Stromal cell of bone marrow (primary cell): ENCODE measurements around the gene FMO2.
A peak's percentile ranks its signal among the peaks of the same experiment; 100 is the strongest.

ENCODE experiments used
- DNase-seq: peaks from one replicate; pipeline ENCODE4 v3.0.0-alpha.2; 2012; ENCODE audit warnings: low read depth

FMO2 gene, protein sequence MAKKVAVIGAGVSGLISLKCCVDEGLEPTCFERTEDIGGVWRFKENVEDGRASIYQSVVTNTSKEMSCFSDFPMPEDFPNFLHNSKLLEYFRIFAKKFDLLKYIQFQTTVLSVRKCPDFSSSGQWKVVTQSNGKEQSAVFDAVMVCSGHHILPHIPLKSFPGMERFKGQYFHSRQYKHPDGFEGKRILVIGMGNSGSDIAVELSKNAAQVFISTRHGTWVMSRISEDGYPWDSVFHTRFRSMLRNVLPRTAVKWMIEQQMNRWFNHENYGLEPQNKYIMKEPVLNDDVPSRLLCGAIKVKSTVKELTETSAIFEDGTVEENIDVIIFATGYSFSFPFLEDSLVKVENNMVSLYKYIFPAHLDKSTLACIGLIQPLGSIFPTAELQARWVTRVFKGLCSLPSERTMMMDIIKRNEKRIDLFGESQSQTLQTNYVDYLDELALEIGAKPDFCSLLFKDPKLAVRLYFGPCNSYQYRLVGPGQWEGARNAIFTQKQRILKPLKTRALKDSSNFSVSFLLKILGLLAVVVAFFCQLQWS

DNA sequence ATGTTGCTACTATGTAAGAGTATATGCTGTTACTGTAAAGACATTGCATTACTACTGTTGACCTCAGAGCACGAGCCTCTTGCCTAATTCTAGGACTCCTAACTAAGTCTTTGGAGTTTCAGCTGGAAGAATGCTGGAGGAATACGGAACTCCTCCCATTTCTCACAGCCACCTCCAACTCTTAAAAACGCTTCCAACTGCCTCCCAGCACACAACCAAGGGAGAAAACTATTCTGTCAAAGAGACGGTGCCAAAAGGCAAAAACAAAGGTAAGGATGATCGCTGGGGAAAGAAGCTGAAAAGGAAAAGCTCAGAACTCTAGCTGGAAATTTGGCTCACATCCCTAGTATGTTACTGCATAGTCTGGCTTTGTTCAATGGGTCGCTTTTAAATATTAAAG, at the start of gene FMO2:
Gene FMO2, plus strand, starts transcription at position 210 of the 400 bp plus-strand sequence. CDS start 414 bp downstream, outside the sequence.
- DNase-seq, result no peak

DNA sequence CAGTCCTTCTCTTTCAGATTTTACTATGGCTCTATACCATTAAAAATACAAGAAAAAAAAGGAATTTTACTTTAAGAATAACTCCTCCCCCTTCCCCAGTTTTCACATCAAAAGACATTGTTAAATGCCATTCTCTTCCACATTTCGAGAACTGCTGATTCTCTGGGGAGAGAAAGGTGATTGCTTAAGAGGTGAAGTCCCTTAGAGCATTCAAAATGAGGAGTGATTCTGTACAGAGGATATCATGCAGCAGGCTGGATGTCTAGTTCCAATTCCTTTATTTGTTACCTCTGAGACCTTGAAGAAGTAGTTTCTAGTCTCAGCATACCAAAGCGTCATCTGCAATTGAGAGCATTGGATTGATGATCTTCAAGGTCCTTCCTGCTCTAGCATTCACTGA, 47.5 kb upstream of the FMO2 start:
- DNase-seq, result no peak

DNA sequence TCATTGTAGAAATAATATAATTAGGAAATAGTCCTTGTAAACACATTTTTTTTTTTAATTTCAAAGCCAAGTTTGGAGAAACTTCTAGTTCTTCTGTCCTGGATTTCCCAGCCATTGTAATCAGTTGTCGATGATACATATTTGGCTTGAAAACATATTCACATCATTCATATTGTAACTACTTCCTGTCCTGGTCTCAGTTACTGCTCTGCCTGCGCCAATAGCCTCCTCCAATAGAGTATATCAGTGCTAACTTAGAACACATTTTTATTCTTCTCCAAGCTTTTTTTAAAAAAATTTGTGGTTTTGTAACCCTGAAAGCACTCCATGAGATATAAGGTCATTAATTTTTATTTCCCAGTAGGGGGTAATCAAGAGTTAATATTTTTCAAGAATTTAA, 46.1 kb upstream of the FMO2 start:
- no peak for DNase-seq

DNA sequence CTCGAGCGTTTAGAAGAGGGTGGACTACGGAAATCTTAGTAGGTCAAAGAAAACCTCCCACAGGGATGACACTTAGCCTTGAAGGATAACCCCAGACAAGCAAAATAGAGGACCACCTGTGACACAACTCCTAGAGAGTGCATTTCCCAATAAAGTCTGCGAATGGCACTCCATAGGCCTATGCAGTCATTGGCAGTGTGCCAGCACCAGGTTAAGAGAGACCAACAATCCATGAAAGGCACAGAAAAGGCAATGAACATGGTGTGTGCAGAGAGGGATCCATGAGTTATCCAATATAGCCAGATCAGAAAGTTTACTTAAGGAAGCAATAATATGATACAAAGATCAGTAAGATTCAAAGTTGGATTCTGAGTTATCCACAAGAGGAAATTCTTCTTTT, 45.2 kb upstream of the FMO2 start:
- no peak for DNase-seq

DNA sequence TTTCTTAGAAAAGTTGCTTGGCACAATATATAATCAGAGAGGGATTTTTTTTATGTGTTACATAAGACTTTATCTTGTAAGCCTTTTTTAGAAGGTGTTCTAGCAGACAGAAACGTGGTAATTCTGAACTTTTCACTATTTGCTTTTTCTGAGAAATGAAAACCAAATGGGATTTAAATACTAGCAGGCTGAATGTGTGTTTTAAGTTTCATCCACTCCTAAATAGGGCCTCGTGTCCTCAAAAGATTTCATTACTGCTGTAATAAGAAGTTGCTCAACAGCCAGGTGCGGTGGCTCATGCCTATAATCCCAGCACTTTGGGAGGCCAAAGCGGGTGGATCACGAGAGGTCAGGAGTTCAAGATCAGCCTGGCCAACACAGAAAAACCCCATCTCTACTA, 44.7 kb upstream of the FMO2 start:
- no peak for DNase-seq

DNA sequence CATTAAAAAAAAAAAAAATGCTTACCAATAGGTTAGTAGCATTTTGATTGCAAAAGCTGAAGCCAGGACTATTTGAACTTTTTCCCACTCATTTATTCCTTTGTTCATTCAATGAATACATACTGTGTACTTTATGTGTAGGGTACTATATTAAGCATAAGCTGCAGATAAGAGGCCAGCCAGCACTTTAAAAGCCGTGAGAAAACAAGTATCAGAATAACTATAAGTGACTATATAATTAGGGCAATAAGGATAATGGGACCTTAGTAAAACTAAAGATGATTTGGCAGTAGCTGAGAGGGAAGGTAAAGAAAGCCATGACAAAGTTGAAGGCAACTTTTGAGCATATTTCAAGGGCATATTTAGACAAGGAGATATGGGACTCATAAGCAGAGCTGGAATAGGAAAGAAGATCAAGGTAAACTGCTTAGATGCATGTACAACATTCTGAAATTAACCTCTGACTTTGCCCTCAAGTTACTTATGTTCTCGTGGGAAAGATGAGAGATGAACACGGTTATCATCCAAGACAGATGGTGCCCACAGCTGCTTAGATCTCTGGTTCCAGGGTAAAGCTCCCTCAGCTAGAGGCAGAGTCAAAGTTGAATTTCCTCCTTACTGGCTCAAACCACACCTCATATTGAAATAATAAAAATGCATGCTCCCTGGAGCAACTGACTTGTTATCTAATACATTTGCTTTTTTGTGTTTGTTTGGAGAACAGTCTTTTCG, 44.0 kb upstream of the FMO2 start:
- no peak for DNase-seq

DNA sequence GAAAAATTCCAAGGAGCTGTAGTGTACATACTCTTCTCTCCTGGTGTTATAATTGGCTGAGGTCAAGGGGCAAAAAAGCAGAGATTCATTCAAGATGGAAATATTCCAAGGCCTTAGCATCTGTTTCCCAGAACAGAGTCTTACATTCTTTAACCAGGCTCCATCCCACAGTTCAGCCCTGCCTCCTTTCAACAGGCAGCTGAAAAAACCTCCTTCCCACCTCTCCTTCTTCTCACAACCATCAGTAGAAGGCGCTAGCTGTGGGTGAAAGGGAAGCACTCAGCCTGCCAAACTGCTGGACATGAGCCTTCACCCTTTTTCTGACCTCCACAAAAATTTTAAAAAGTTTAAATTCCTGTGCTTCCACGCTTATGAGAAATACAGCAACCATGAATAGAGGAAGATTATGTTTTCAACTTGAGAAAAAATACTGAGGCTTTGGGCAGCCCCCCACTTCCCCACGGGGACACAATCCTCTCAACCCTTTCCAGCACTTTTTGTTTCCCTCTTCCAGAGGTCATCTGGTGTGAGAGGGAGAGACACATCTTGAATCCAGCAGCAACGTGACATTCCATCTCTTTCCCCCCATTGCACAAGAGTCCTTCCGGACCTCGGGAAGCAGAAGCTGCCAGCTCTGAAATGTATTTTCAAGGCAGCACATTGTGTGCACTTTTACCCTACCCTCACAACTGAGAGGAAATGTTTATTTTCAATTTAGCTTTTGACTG, 43.2 kb upstream of the FMO2 start:
- DNase-seq, result peak; percentile 89

DNA sequence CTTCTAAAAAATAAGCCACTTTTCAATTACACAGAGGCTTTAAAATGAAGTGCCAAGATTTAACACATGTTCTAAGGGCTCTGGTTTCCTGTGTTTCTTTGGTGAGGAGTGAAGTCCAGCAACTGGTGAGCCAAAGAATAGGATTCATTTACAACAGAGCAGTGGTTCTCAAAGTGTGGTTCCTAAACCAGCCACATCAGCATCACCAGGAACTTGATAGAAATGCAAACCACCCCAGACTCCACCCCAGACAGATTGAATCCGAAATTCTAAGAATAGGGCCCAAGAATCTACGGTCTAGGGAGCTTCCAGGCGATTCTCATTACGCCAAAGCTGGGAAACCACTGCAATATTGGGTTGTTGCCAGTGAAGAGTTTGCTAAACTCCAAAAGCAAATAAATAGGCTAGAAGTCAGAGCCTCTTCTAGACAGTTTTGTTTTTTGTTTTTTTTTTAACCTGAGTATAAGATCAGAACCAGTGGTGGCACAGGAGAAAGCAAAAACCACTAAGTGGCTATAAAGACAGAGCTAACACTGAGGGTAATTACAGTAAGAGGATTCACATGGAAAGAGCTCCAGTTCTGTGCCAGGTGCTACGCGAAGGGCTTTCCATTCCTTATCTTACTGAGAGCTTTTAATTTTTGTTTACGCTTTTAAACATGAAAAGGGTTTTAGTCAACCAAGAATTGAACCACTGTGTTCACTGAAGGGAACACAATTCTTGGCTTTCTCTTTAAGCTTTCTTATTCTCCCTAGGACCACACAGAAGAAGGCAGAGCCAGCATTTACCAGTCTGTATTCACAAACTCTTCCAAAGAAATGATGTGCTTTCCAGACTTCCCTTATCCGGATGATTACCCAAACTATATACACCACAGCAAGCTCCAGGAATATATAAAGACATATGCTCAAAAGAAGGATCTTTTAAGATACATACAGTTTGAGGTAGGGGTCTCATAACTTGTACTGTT, 42.4 kb upstream of the FMO2 start:
- DNase-seq, result peak; percentile 63

DNA sequence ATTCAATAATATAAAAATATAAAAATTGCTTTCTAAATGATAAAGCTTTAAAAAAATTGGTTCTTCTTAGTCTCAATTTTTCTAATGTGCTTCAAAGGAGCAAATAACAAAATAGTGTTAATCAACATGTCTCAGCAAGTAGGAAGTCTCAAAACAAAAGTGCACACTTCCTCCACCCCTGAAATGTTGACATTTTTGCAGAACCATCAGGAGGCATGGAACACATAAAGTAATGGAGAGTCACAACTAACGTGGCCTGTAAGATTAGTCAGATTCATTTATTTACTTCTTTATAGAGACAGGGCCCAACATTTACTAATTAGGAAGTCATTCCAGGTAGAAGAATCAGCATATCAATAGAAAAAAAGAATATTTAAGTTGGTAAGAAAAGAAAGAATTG, 34.9 kb upstream of the FMO2 start:
- no peak for DNase-seq

DNA sequence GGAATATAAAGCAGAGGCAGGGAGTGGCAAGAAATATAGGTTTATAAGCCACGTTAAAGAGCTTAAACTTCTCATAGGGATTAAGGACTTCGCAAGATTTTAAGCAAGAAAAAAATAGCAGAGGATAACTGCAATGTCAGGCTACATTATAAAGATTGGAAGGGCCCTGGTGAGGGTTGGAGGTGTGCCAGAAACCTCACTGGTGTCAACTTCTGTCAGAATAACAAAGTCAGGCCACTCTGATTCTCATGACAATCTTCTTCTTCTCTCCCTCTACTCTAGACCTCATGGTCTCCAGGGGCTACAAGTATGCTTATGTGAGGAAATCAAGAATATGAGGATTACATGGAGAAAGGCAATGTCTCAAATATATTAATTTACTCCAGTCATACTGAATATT, 32.6 kb upstream of the FMO2 start:
- DNase-seq, result no peak

DNA sequence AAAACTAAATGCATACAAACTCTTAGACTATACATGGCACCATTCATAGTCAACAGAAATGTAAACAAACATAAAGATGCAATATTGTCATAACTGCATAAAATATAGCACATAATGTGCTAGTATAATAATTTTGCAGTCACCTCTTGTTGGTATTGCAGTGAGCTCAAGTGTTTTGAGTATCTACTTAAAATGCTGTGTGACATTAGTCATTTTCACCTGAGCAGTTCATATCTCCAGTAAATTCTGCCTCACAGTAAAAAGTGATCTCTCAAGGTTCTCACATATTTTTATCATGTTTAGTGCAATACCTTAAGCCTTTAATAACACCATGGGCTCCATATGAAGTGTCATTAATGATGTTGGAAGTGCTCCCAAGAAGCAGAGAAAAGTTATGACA, 29.6 kb upstream of the FMO2 start:
- DNase-seq, result no peak

DNA sequence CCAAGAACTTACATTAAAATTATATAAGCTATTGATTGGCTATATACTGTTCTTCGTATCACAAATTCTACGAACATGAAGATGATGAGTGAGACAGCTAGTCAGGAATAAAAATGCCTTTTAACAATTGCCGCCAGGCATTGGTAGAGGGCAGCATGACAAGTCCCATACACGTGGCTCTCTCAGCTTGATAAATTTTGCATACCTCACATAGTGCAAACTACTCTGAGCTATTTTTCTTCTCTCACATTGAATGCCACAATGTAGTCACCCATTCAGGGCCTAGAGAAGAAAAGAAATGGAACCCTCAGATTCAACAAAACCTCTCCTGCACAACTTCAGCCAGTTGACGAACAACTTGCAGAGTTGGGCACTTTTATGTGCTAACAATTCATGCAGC, 27.0 kb upstream of the FMO2 start:
- no peak for DNase-seq

DNA sequence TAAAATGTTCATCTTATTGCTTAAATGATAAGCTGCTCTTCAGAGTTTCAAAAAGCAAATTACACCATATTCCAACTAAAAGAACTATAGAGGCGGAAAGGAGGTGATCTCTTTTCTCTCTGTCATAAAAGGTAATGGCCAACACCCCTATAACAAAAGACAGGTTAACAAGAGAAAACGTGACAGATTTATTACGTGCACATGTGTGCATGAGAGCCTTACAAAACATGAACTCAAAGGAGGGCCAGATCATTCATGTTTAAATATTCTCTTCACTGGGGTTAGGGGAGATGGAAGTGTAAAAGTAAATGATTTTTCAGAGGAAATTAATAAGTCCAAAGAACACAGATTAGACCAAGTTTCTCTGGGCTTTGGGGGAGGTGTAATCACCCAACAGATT, 26.5 kb upstream of the FMO2 start:
- DNase-seq, result no peak

DNA sequence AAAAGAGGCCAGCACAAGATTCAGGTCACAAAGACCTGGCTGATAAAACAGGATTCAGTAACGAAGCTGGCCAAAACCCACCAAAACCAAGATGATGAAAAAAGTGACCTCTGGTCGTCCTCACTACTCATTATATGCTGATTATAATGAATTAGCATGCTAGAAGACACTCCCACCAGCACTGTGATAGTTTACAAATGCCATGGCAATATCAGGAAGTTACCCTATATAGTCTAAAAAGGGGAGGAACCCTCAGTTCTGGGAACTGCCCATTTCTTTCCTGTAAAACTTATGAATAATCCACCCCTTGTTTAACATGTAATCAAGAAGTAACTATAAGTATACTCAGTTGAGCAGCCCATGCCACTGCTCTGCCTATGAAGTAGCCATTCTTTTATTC, 26.0 kb upstream of the FMO2 start:
- no peak for DNase-seq

DNA sequence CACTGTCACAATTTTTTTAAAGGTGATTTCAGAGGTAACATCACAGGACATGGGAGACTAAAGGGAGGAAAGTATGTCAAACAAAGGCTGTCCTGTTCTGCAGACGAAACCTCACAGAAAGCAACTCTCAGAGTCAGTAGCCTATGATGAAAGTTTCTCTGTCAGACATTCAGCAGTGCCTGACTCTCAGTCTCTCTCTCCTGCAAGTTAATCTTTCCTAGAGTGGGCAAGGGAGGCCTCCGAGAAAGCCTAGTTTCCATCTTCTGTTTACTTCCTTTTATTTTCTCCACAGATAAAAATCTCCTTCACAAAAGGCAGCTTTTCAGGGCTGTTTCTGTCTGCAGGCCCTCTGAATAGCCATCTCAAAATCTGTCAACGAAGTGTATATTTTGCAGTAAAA, 24.9 kb upstream of the FMO2 start:
- DNase-seq, result no peak

DNA sequence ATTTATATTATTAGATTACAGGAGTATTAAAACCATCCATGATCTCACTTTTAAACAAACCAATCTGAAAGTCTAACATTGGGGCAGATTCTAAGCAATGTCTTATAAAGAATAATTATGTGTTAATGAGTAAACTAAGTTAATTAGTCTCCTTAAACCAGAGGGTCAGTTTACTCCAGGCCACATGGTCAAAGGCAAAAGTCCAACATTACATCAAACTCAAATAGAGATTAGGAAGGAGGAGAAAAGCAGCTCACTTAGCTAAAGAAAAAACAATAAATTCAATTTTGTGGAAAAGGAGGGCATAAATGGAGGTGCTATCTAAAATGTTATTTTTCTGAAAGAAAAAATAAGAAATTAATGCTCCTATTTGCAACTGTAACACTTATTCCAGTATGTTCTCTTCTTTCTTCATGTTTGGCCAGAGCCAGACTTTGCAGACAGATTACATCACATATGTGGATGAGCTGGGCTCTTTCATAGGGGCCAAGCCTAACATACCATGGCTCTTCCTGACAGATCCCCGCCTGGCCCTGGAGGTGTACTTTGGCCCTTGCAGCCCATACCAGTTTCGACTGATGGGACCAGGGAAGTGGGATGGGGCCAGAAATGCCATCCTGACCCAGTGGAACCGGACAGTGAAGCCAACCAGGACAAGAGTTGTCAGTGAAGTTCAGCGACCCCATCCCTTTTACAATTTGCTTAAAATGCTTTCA, 24.3 kb upstream of the FMO2 start:
- DNase-seq, result no peak

DNA sequence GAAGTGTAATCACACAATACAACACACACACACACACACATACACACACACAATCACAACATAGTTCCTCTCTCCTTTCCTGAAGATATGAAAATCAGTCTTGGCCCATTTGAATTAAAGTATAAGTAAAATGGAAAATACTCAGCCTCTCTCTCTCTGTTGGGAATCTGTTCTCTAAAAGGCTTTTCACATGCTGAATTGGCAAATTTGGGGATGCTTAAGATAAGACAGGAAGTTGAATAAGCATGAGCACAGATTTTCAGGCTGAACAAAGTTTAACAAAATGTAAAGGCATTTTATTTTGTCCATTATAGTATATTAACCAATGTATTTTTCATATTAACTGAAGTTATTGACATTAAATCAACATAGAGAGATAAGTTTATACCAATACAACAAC, 23.7 kb upstream of the FMO2 start:
- no peak for DNase-seq

DNA sequence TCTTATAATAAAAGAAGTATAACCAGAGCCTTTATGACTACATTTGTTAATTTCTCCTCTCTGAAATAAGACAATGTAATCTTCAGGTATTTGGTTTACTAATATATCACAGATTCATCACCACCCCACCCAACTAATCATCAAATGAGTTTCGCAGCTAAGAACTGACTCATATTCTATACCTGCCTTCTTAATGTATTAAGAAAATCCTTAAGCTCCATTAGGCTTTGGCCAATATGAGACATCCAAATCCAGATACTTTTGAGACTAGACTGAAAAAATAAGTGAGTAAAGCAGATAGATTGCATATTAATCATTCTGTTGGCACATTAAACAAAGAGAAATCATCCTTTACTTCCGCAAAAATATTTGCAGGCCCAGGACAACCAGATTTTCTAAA, 18.7 kb upstream of the FMO2 start:
- DNase-seq, result no peak

DNA sequence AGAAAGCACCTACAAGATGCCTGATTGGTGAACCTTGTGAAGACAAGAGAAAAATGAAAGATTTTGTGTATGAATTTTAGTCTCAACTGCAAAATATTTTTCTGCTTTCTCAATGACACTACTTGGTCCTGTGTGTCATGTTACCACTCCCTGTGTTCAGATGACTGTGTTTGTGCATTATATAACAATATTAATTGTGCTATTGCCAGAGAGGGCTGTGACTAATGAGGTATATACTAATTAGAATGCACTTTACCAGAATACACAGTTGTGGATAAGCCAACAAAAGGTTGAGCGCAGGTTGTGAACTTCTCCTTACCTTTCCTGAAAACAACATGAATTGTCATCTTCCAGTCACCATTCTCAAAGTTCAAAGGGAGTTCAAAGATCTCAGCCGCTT, 17.3 kb upstream of the FMO2 start:
- DNase-seq, result no peak

DNA sequence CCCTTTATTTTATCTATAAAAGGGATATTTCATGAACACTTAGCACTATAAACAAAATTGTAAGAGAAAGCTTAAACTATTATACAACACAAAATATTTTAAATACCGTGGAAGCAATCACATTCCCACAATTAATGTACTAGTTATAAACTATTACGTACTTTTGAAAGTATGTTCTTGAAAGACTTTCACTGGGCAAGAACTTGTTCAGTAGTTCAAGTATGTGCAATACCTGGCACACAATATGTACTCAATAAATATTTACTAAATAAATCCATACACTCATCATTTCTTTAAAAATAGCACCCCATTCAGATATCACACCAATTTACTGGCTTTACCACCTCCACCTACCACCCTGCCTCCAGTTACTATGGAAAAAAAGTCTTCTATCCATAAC, 12.6 kb upstream of the FMO2 start:
- DNase-seq, result no peak

DNA sequence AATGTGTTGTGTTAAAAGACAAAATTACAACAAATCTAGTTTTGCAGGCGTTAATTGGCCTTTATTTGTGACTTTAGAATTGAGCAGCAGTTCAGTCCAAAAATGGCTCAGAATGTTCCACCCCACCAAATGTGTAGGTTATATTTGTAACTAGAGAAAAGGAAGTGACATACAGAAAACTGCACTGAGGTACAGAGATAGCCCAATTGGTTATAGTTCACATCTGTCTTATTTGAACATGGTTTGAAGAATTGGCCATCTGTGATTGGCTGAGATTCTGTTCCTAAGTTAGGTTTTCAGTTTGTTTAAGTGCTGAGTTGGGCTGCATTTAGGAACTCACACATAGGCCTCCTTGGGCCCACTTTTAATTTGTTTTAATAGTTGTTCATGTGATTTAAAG, 12.0 kb upstream of the FMO2 start:
- no peak for DNase-seq
